ENCODE data around the gene SPOCK1. TPM values are rescaled to one million over a fixed set of nuclear protein-coding genes. Genes with fewer than 3 reads are reported as not detected.
A peak's percentile ranks its signal among the peaks of the same experiment; 100 is the strongest.

Gene SPOCK1
- total RNA-seq, 1 donor from 2014 or later = 6.8 TPM

- no peak for DNase-seq (ENCODE audit: low read depth)
- H3K36me3 ChIP-seq (ENCODE audit: control insufficient read depth, insufficient read depth, low read length) = no peaks in the 10 kb centered on the region
- TF ChIP-seq CTCF (IDR thresholded peaks at IDR 0.05; ENCODE audit: insufficient read depth, low read length, severe bottlenecking) = no peak
- H3K4me3 ChIP-seq (ENCODE audit: low read depth, low read length) = no peak overlapping the region
- FAIRE-seq = peak; percentile 13
- no peaks in the 10 kb centered on the region for H3K27me3 ChIP-seq (ENCODE audit: control insufficient read depth, insufficient read depth, low read length)
These were observed 193.0 kb downstream of the SPOCK1 start for GRCh38 chr5:137305971-137306602.

GRCh38 chr5:137304226-137304874 is 194.8 kb downstream of the SPOCK1 start:
- no peak for TF ChIP-seq CTCF (IDR thresholded peaks at IDR 0.05; ENCODE audit: insufficient read depth, low read length, severe bottlenecking)
- no peaks in the 10 kb centered on the region for H3K36me3 ChIP-seq (ENCODE audit: control insufficient read depth, insufficient read depth, low read length)
- no peak overlapping the region for H3K4me3 ChIP-seq (ENCODE audit: low read depth, low read length)
- no peak for DNase-seq (ENCODE audit: low read depth)
- no peaks in the 10 kb centered on the region for H3K27me3 ChIP-seq (ENCODE audit: control insufficient read depth, insufficient read depth, low read length)
- FAIRE-seq = peak; percentile 7

- Histone ChIP-seq H3K4me3 (ENCODE audit: low read depth, low read length) (no peak overlapping the region), H3K27me3 (ENCODE audit: control insufficient read depth, insufficient read depth, low read length) (no peaks in the 10 kb centered on the region), H3K36me3 (ENCODE audit: control insufficient read depth, insufficient read depth, low read length) (no peaks in the 10 kb centered on the region)
- FAIRE-seq (no peak), DNase-seq (ENCODE audit: low read depth) (no peak)
- TF ChIP-seq CTCF (IDR thresholded peaks at IDR 0.05; ENCODE audit: insufficient read depth, low read length, severe bottlenecking) = no peak
These were observed 195.6 kb downstream of the SPOCK1 start for GRCh38 chr5:137303509-137303908.

- H3K36me3 ChIP-seq (ENCODE audit: control insufficient read depth, insufficient read depth, low read length) = no peaks in the 10 kb centered on the region
- H3K4me3 ChIP-seq (ENCODE audit: low read depth, low read length) = no peak overlapping the region
- no peak for TF ChIP-seq CTCF (IDR thresholded peaks at IDR 0.05; ENCODE audit: insufficient read depth, low read length, severe bottlenecking)
- DNase-seq (ENCODE audit: low read depth) (peak; percentile 49), FAIRE-seq (no peak)
- H3K27me3 ChIP-seq (ENCODE audit: control insufficient read depth, insufficient read depth, low read length) = no peaks in the 10 kb centered on the region
These were observed 198.5 kb downstream of the SPOCK1 start for GRCh38 chr5:137300411-137301240.

- FAIRE-seq (peak; percentile 7), DNase-seq (ENCODE audit: low read depth) (no peak)
- no peak for TF ChIP-seq CTCF (IDR thresholded peaks at IDR 0.05; ENCODE audit: insufficient read depth, low read length, severe bottlenecking)
- Histone ChIP-seq H3K4me3 (ENCODE audit: low read depth, low read length) (no peak overlapping the region), H3K27me3 (ENCODE audit: control insufficient read depth, insufficient read depth, low read length) (no peaks in the 10 kb centered on the region), H3K36me3 (ENCODE audit: control insufficient read depth, insufficient read depth, low read length) (no peaks in the 10 kb centered on the region)
These were observed 202.8 kb downstream of the SPOCK1 start for GRCh38 chr5:137296213-137296781.

All from bronchial epithelial cell (primary cell).